DND-41 (cell line): ENCODE measurements around the gene FASN.

Experiments
- EZH2 ChIP-seq: IDR thresholded peaks from 3 replicates; pipeline ENCODE4 v1.6.1; 2012; ENCODE audit warnings: borderline replicate concordance, low read depth, mild to moderate bottlenecking, moderate library complexity, low read length, inconsistent platforms; ENCODE audit not compliant: severe bottlenecking
- TF ChIP-seq, protein P1 (sequence below): IDR thresholded peaks from 2 replicates; pipeline ENCODE4 v1.5.1; 2012; ENCODE audit warnings: borderline replicate concordance, low read length, moderate library complexity, mild to moderate bottlenecking; ENCODE audit not compliant: poor library complexity, severe bottlenecking; ENCODE audit errors: extremely low read depth

DNA sequence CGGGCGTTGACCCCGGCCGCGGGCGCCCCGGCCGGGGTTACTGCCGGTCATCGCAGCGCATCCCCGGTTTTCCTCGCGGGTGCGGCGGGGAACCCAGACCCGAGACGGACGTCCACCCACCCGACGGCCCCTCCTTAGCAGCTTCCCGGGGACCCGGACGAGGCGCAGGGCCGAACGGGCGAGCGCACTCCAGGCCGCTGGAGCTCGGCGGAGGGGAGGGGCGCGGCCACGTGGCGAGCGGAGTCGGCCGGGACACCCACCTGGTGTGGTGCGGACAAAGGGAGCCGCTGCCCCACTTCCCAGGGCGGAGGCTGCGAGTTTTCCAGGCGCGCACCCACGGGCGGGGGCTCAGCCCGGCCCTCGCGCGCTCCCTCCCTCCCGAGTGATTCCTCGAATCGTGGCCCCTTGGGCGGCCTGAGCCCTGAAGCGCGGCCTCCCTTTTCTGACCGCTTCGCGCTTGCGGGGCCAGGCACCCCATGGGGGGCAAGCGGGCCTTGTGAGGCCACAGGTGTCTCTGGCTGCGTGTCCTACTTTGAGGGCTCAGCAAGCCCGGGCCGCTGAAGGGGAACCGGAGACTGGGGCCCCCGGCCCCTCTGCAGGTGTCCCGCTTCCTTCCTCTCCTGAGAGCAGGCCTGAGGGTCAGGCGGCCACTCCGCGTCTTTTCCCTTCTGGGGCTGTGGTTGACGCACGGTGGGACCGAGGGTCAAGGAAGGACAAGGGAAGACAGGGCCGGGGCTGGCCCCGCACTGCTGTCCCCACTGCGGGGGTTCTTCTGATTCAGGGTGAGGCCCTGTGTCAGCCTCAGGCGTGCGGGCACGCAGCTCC, 1.1 kb upstream of the FASN start:
- TF ChIP-seq, protein P1, sequence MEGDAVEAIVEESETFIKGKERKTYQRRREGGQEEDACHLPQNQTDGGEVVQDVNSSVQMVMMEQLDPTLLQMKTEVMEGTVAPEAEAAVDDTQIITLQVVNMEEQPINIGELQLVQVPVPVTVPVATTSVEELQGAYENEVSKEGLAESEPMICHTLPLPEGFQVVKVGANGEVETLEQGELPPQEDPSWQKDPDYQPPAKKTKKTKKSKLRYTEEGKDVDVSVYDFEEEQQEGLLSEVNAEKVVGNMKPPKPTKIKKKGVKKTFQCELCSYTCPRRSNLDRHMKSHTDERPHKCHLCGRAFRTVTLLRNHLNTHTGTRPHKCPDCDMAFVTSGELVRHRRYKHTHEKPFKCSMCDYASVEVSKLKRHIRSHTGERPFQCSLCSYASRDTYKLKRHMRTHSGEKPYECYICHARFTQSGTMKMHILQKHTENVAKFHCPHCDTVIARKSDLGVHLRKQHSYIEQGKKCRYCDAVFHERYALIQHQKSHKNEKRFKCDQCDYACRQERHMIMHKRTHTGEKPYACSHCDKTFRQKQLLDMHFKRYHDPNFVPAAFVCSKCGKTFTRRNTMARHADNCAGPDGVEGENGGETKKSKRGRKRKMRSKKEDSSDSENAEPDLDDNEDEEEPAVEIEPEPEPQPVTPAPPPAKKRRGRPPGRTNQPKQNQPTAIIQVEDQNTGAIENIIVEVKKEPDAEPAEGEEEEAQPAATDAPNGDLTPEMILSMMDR = no peak
- no peak for TF ChIP-seq EZH2
